SK-N-MC (cell line): Measurements from ENCODE around the gene KCNK10.

Experiments used
- DNase-seq: peaks from one replicate; pipeline ENCODE4 v3.0.0-alpha.2; 2011; ENCODE audit warnings: low read depth, low spot score
- H3K27ac ChIP-seq: fragments of 200-600 bp; sonication (generic); 2 replicates; pipeline ENCODE4 v1.5.1; 2016; ENCODE audit warnings: mixed run types
- H3K36me3 ChIP-seq: fragments of 200-600 bp; sonication (generic); 2 replicates; pipeline ENCODE4 v1.6.1; 2017; ENCODE audit warnings: antibody characterized with exemption, low read length, mixed read lengths; ENCODE audit not compliant: insufficient read depth
- H3K4me3 ChIP-seq: fragments of 200-600 bp; sonication (generic); 2 replicates; pipeline ENCODE4 v1.5.1; 2016
- H3K9ac ChIP-seq: fragments of 200-600 bp; sonication (generic); 2 replicates; pipeline ENCODE4 v1.8.0; 2017; ENCODE audit warnings: mixed run types, mixed read lengths; ENCODE audit not compliant: insufficient read length
- H3K9me3 ChIP-seq: fragments of 200-600 bp; sonication (generic); 2 replicates; pipeline ENCODE4 v1.6.1; 2017; ENCODE audit warnings: low read depth, mild to moderate bottlenecking, antibody characterized with exemption, low read length, moderate library complexity, mixed read lengths
- EZH2 ChIP-seq: fragments of 200-600 bp; sonication (generic); IDR thresholded peaks from one replicate; pipeline ENCODE4 v1.6.1; 2017; ENCODE audit warnings: antibody characterized with exemption
- FOXP2 ChIP-seq: optimal IDR thresholded peaks from 2 replicates; pipeline ENCODE3; 2011; ENCODE audit warnings: mild to moderate bottlenecking, moderate library complexity; ENCODE audit not compliant: insufficient read depth; ENCODE audit errors: extremely low read length, control extremely low read depth
- POLR2AphosphoS5 ChIP-seq: IDR thresholded peaks from 2 replicates; pipeline ENCODE4 v1.6.1; 2012; ENCODE audit warnings: mild to moderate bottlenecking, low read depth, low read length, borderline replicate concordance

KCNK10 gene

DNA sequence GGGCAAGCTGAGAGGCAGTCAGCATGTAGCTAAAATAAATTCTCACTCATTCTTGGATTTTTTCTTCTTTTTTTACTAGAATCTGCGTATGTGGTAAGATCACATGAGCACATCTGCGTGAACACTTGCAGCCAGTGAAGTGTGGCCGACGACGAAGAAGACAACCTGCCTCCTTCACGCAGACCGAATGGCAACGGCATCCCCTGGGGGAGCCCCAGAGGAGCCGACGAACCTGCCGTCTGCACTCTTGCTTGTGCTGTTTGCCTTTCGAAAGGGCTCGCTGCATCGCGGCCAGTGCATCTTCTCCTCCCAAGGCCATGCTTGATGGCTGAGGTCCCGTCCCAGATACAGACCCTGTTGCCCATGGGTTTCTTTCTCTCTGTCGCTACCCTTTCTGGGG, 113.8 kb downstream of the KCNK10 start:
- H3K9me3 ChIP-seq = no peaks in the 10 kb centered on the region
- H3K9ac ChIP-seq = no peak overlapping the region
- no peak for DNase-seq

DNA sequence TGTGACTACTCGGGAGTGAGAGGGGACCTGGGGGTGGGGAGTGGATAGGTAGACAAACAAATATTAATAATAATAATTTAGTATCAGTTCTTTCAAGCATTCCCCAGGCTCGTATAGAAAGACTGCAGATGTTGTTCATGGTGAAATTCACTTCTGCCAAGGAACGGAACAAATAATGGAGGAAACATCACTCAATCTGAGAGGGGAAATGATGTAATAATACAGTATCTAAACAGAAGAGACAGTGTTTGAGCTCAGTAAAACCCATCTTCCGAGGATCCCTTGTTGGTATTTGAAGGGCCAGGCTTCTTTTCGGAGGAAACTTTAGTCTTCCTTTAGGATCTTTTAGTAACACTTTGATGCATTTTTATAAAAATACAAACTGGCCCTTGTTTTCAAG, 114.2 kb downstream of the KCNK10 start:
- Histone ChIP-seq H3K9ac (no peak overlapping the region), H3K4me3 (no peak overlapping the region), H3K36me3 (no peaks in the 10 kb centered on the region), H3K27ac (no peak overlapping the region), H3K9me3 (no peaks in the 10 kb centered on the region)
- TF ChIP-seq FOXP2 (no peak), POLR2AphosphoS5 (no peak), EZH2 (no peak)
- DNase-seq = no peak

More for the DNA sequence above, 113.8 kb downstream of the KCNK10 start:
- H3K4me3 ChIP-seq = no peak overlapping the region
- no peaks in the 10 kb centered on the region for H3K36me3 ChIP-seq
- H3K27ac ChIP-seq = no peak overlapping the region
- TF ChIP-seq EZH2 (no peak), POLR2AphosphoS5 (no peak), FOXP2 (no peak)

DNA sequence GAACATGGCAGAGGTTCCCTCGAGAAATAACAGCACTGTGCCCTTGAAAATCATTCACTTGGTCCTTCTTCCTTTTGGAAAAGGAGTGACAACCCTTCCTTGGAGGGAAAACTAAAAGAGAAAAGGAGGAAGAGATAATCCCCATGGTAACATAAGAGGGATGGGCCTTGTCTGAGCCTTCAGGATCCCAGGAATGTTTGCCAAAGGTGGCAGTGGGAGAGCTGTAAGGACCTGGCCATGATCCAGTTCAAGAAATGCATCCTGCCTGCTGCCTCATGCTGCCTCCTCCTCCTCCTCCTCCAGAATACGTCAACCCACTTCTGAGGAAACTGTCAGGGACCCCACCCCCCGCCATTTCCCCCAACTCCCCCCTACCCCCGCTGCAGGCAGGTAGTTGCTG, 118.8 kb downstream of the KCNK10 start:
- Histone ChIP-seq H3K4me3 (no peak overlapping the region), H3K9ac (no peak overlapping the region), H3K36me3 (no peaks in the 10 kb centered on the region), H3K27ac (no peak overlapping the region), H3K9me3 (no peaks in the 10 kb centered on the region)
- no peak for DNase-seq
- no peak for TF ChIP-seq POLR2AphosphoS5
- no peak for TF ChIP-seq EZH2
- no peak for TF ChIP-seq FOXP2

DNA sequence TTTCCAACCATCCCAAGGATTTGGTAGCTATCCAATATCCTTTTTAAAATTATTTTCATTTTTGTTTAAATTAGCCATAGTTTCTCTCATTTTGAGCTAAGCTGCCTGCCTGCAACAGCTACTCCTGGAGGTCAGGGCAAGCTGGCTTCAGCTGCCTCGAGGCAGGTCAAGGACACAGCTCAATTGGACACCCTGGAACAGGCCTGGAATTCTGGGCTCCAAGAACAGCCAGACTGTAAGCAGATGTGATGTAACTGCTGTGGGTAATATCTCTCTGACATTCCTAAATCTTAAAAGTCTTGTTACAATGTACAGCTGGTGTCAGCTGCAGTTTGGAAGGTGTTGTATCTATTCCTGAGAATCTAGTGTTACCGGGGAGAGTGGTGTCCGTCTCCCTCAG, 119.8 kb downstream of the KCNK10 start:
- no peak for DNase-seq

DNA sequence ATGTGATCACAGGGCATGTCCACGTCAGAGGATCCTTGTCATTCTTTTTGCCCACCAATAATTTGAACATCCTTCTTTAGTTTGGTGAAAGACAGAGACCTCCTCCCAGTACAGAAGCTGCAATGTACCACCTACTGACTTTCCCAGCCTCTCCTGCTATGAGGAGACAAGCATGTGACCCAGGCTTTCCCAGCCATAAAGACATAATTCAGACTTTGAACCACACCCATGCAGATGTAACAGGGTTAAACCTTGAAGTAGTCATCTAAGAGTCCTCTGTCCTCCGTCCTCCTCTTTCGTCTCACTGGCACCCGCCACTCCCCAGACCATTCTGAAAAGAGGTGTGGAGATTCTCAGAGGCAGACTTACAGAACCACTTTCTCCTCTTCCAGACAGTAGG, 120.8 kb downstream of the KCNK10 start:
- no peak for TF ChIP-seq FOXP2
- no peak for TF ChIP-seq EZH2
- TF ChIP-seq POLR2AphosphoS5 = no peak
- Histone ChIP-seq H3K9me3 (no peaks in the 10 kb centered on the region), H3K4me3 (no peak overlapping the region), H3K36me3 (no peaks in the 10 kb centered on the region), H3K27ac (no peak overlapping the region), H3K9ac (no peak overlapping the region)
- DNase-seq = no peak

More for the DNA sequence above, 119.8 kb downstream of the KCNK10 start:
- TF ChIP-seq POLR2AphosphoS5 (no peak), EZH2 (no peak), FOXP2 (no peak)
- Histone ChIP-seq H3K9ac (no peak overlapping the region), H3K27ac (no peak overlapping the region), H3K36me3 (no peaks in the 10 kb centered on the region), H3K4me3 (no peak overlapping the region), H3K9me3 (no peaks in the 10 kb centered on the region)

DNA sequence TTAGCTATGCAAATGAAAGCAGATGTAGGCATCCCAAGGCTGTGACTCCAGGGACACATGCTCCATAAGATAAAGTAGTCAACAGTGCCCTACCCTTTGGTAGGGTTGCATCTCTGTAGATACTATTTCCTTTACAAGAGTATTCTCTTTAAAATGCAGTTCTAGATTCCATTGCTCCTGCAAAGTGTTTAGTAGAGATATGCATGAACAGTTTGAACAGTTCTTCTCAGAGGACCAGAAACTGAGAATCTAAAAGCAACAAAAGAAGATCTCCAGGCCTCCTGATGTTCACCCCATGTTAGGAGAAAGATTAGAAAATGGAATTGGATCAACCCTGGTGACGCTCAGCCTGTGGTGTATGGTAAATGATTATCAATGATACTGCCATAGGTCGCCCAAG, 121.2 kb downstream of the KCNK10 start:
- H3K4me3 ChIP-seq = no peak overlapping the region
- H3K9ac ChIP-seq = no peak overlapping the region
- TF ChIP-seq POLR2AphosphoS5 (no peak), EZH2 (no peak), FOXP2 (no peak)
- DNase-seq = no peak
- no peaks in the 10 kb centered on the region for H3K36me3 ChIP-seq
- H3K27ac ChIP-seq = no peak overlapping the region
- H3K9me3 ChIP-seq = no peaks in the 10 kb centered on the region

DNA sequence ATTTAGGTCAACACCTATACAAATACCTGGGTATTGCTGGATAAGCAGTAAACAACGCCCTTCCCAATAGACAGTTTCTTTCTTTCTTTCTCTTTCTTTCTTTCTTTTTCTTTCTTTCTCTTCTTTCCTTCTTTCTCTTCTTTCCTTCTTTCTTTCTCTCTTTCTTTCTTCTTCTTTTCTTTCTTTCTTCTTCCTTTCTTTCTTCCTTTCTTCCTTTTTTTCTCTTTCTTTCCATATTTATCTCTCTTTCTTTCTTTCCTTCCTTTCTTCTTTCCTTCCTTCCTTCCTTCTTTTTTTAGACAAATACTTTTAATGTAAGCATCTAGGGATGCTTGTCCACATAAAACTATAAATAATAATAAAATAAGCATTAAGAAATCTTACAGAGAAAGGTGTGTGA, 123.2 kb downstream of the KCNK10 start:
- no peak overlapping the region for H3K27ac ChIP-seq
- no peaks in the 10 kb centered on the region for H3K36me3 ChIP-seq
- DNase-seq = no peak
- TF ChIP-seq EZH2 (no peak), FOXP2 (no peak), POLR2AphosphoS5 (no peak)
- no peak overlapping the region for H3K9ac ChIP-seq
- H3K4me3 ChIP-seq = no peak overlapping the region
- no peaks in the 10 kb centered on the region for H3K9me3 ChIP-seq

DNA sequence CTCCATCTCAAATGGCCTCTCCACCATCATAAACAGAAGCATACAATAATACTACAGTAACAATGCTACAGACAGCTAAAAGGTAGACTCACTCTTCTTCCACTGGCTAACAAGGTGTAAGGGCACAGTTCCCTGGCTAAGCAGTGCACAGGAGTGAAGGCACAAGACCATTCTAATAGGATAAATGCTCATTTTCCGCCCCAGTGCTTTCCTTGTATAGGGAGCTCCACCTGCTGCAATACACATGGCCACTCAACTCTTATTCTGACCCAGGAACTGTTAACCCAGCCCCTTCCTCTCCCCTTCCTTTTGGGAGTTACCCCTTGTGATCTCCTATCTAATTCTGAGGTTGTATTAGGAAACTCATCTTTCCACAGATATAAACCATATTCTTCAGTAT, 124.6 kb downstream of the KCNK10 start:
- Histone ChIP-seq H3K9me3 (no peaks in the 10 kb centered on the region), H3K4me3 (no peak overlapping the region), H3K36me3 (no peaks in the 10 kb centered on the region), H3K9ac (no peak overlapping the region), H3K27ac (no peak overlapping the region)
- TF ChIP-seq POLR2AphosphoS5 = no peak
- TF ChIP-seq FOXP2 = no peak
- no peak for TF ChIP-seq EZH2
- no peak for DNase-seq

DNA sequence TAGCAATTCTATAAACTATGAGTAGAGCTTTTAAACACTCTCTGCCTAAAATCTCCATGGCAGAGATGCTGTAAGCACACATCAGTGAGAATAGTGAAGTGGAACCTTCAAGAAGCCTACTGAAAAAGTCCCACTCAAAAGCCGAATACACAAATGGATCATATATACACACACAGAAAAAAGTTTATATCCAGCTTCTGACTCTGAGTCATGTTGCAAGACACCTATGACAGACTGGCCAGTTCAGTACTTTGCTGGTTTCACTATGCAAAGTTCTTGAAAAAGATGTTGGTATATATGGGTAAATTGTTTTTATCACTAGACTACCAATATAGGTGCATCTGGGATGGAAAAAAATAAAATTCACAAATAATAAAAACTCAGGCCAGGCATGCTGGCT, 126.1 kb downstream of the KCNK10 start:
- no peak for TF ChIP-seq POLR2AphosphoS5
- no peak for TF ChIP-seq EZH2
- TF ChIP-seq FOXP2 = no peak
- no peak for DNase-seq
- no peaks in the 10 kb centered on the region for H3K9me3 ChIP-seq
- H3K9ac ChIP-seq = no peak overlapping the region
- H3K4me3 ChIP-seq = no peak overlapping the region
- no peaks in the 10 kb centered on the region for H3K36me3 ChIP-seq
- H3K27ac ChIP-seq = no peak overlapping the region
